Endothelial cell of umbilical vein (primary cell): Measurements from ENCODE around the gene CD2AP. TPM values are rescaled to one million over a fixed set of nuclear protein-coding genes. Genes with fewer than 3 reads are reported as not detected.

Experiments used
- BruUV-seq: library from RNA; stranded (reverse); fragments of 400-500 nt; replicated peaks from 2 replicates; lab custom pipeline; 2021; lab: Mats Ljungman, UMichigan
- CTCF ChIA-PET: fragments of 300-600, 350-600 bp; sonication (Branson Sonifier 250); formaldehyde crosslinking; loops from one replicate; lab custom pipeline; 2021; ENCODE audit warnings: antibody characterized with exemption, inconsistent platforms; lab: Charles Lee
- POLR2A ChIA-PET: fragments of 300-600, 350-600 bp; sonication (Branson Sonifier 250); formaldehyde crosslinking; loops from one replicate; lab custom pipeline; 2021; ENCODE audit warnings: antibody characterized with exemption, inconsistent platforms; lab: Charles Lee
- DNase-seq: peaks from one replicate; pipeline ENCODE4 v3.0.0-alpha.2; 2011; ENCODE audit warnings: low read depth, low spot score
- FAIRE-seq: peaks from 2 replicates; lab custom pipeline; 2011; peaks lifted over from hg19 to GRCh38; lab: Jason Lieb, UNC
- H2AFZ ChIP-seq: 2 replicates; pipeline ENCODE4 v1.6.0; 2012; ENCODE audit warnings: low read depth, low read length, control low read depth, inconsistent platforms
- H3K27ac ChIP-seq: 2 replicates; pipeline ENCODE4 v1.5.1; 2011; ENCODE audit warnings: low read depth, mild to moderate bottlenecking, control low read depth, low read length, moderate library complexity; ENCODE audit not compliant: insufficient read depth
- H3K27me3 ChIP-seq, 2 experiments: 2 replicates each; pipeline versions ENCODE4 v1.6.0 to v1.6.1; 2011; ENCODE audit warnings: low read length in 2 of 2, mixed read lengths in 1 of 2; ENCODE audit not compliant: control insufficient read depth in 2 of 2, insufficient read depth in 2 of 2
- H3K36me3 ChIP-seq, 2 experiments: 2 replicates in 1 of 2; 3 replicates in 1 of 2; pipeline ENCODE4 v1.5.1; 2011; ENCODE audit warnings: low read length in 2 of 2, mild to moderate bottlenecking in 1 of 2, moderate library complexity in 1 of 2; ENCODE audit not compliant: control insufficient read depth in 2 of 2, insufficient read depth in 2 of 2; ENCODE audit errors: extremely low read depth in 1 of 2
- H3K4me1 ChIP-seq: 3 replicates; pipeline ENCODE4 v1.5.1; 2011; ENCODE audit warnings: mild to moderate bottlenecking, low read length; ENCODE audit not compliant: control insufficient read depth, insufficient read depth; ENCODE audit errors: extremely low read depth
- H3K4me2 ChIP-seq: 2 replicates; pipeline ENCODE4 v1.6.1; 2011; ENCODE audit warnings: low read length, control low read depth, mixed read lengths; ENCODE audit not compliant: insufficient read depth
- H3K4me3 ChIP-seq, 3 experiments: fragments of 200-600 bp in 1 of 3; sonication (generic), shearing (Covaris generic) in 1 of 3; replicated peaks in 1 of 3; 2 replicates each; pipeline ENCODE4 v1.5.1; 2011 to 2016; ENCODE audit warnings: control low read depth in 3 of 3, low read length in 3 of 3, mild to moderate bottlenecking in 2 of 3, inconsistent platforms in 1 of 3, low read depth in 1 of 3, moderate library complexity in 1 of 3; ENCODE audit not compliant: insufficient read depth in 1 of 3
- H3K79me2 ChIP-seq: 2 replicates; pipeline ENCODE4 v1.6.0; 2012; ENCODE audit warnings: low read length, inconsistent platforms; ENCODE audit not compliant: control insufficient read depth, insufficient read depth
- H3K9ac ChIP-seq: replicated peaks from 2 replicates; pipeline ENCODE3; 2011; ENCODE audit warnings: low read length, control low read depth; ENCODE audit not compliant: insufficient read depth; ENCODE audit errors: extremely low read depth
- H3K9me1 ChIP-seq: replicated peaks from 3 replicates; pipeline ENCODE4 v1.6.0; 2011; ENCODE audit warnings: mild to moderate bottlenecking, low read length; ENCODE audit not compliant: control insufficient read depth, insufficient read depth; ENCODE audit errors: extremely low read depth
- H3K9me3 ChIP-seq: replicated peaks from 2 replicates; pipeline ENCODE4 v1.5.1; 2012; ENCODE audit warnings: low read length, inconsistent platforms; ENCODE audit not compliant: control insufficient read depth, insufficient read depth
- H4K20me1 ChIP-seq: replicated peaks from 2 replicates; pipeline ENCODE3; 2011; ENCODE audit warnings: mild to moderate bottlenecking, low read length; ENCODE audit not compliant: control insufficient read depth, insufficient read depth; ENCODE audit errors: extremely low read depth
- EZH2 ChIP-seq: IDR thresholded peaks from 2 replicates; pipeline ENCODE4 v1.6.1; 2012; ENCODE audit warnings: borderline replicate concordance, low read depth, mild to moderate bottlenecking, moderate library complexity, low read length, inconsistent platforms; ENCODE audit not compliant: severe bottlenecking
- FOS ChIP-seq: IDR thresholded peaks from 2 replicates; pipeline ENCODE4 v1.6.1; 2011; ENCODE audit warnings: mild to moderate bottlenecking, low read length, moderate library complexity, borderline replicate concordance; ENCODE audit not compliant: insufficient read depth
- GATA2 ChIP-seq: IDR thresholded peaks from 2 replicates; pipeline ENCODE4 v1.7.0; 2011; ENCODE audit warnings: low read depth, mild to moderate bottlenecking, moderate library complexity, mixed read lengths, low read length; ENCODE audit not compliant: insufficient read length, insufficient read depth
- JUN ChIP-seq: IDR thresholded peaks from 2 replicates; pipeline ENCODE4 v1.6.1; 2011; ENCODE audit warnings: borderline replicate concordance, low read depth; ENCODE audit not compliant: insufficient read length, insufficient read depth
- MYC ChIP-seq: IDR thresholded peaks from one replicate; pipeline ENCODE4 v1.6.1; 2011; ENCODE audit warnings: mild to moderate bottlenecking, low read depth, low read length
- POLR2A ChIP-seq: IDR thresholded peaks from 2 replicates; pipeline ENCODE4 v1.6.1; 2012; ENCODE audit warnings: low read depth, mild to moderate bottlenecking, control low read depth, low read length
- POLR2AphosphoS5 ChIP-seq: IDR thresholded peaks from 2 replicates; pipeline ENCODE4 v1.6.1; 2012; ENCODE audit warnings: low read depth, mild to moderate bottlenecking, control low read depth, low read length, moderate library complexity; ENCODE audit not compliant: insufficient read depth
- dilution Hi-C: fragments of 300-500 bp; cut with MboI; formaldehyde crosslinking; loops from one replicate; pipeline ENCODE4 v1.15.0; 2019; ENCODE audit warnings: low sequenced_read_pairs; ENCODE audit not compliant: extremely low pct_ligation_motif_present
- intact Hi-C: fragments of 100-400 bp; cut with micrococcal nuclease; formaldehyde crosslinking; loops from one replicate; pipeline ENCODE4 v1.10.0; 2022
- polyA plus RNA-seq, 4 experiments: library from polyadenylated mRNA; depleted of rRNA in 3 of 4; stranded (reverse) in 3 of 4; unstranded in 1 of 4; fragments of >200 nt; gene quantifications; 2 replicates each; pipeline versions ENCODE4 v1.2.1 to v1.2.3, GENCODE V29; 2011 to 2012; ENCODE audit warnings: missing spikeins in 1 of 4
- total RNA-seq: library from RNA; stranded (reverse); gene quantifications from 2 replicates; pipeline ENCODE4 v1.2.3, GENCODE V29; 2021
- TF ChIP-seq, protein P1 (sequence below), 2 donors: IDR thresholded peaks; 1 replicate in 1 of 2; 2 replicates in 1 of 2; pipeline ENCODE4 v1.5.1; 2011; ENCODE audit warnings: low read length in 2 of 2, mild to moderate bottlenecking in 2 of 2, moderate library complexity in 2 of 2, control low read depth in 1 of 2, inconsistent platforms in 1 of 2, low read depth in 1 of 2; ENCODE audit not compliant: insufficient read depth in 1 of 2; ENCODE audit errors: extremely low read depth in 1 of 2
- TF ChIP-seq, protein P2 (sequence below): IDR thresholded peaks from 2 replicates; pipeline ENCODE4 v1.6.1; 2011; ENCODE audit not compliant: insufficient read depth, insufficient read length

The CD2AP gene
- total and polyA plus RNA-seq, 2 donors (not counting 3 experiments of a cell fraction or from before 2014, with no cell fraction given) = 4.2 to 39.8 TPM

DNA sequence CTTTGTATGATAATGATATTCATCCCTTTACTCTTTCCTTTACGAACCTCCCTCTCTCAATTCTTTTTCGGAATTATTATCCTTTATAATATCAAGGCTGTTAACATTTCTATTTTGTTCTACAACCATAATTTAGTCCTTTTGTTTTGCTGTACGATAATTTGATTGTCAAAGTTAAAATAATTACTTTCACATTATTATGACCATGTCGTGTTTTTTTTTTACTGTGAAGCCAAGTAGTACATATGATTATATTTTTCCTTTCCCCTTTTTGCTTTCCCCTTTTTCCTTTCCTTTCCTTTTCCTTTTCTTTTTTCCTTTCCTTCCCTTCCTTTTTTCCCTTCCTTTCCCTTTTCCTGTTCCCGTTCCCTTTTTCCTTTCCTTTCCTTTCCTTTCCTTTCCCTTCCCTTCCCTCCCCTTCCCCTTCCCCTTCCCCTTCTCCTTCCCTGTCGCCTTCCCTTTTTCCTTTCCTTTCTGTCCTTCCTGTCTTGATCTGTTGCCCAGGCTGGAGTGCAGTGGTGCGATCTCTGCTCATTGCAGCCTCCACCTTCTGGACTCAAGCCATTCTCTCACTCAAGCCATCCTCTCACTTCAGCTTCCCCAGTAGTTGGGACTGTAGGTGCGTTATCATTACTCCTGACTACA, 19.5 kb downstream of the CD2AP start:
- H3K27me3 ChIP-seq = no peaks in the 10 kb centered on the region
- H3K9me1 ChIP-seq = no peaks in the 10 kb centered on the region
- H3K79me2 ChIP-seq = peaks cover 88% of the 10 kb centered on the region
- no peak overlapping the region for H3K9ac ChIP-seq
- ChIA-PET CTCF (no interaction called here), POLR2A (no interaction called here)
- no peaks in the 10 kb centered on the region for H3K36me3 ChIP-seq
- no peak for DNase-seq
- BruUV-seq = no TSS peak
- TF ChIP-seq JUN = no peak
- TF ChIP-seq, protein P1, sequence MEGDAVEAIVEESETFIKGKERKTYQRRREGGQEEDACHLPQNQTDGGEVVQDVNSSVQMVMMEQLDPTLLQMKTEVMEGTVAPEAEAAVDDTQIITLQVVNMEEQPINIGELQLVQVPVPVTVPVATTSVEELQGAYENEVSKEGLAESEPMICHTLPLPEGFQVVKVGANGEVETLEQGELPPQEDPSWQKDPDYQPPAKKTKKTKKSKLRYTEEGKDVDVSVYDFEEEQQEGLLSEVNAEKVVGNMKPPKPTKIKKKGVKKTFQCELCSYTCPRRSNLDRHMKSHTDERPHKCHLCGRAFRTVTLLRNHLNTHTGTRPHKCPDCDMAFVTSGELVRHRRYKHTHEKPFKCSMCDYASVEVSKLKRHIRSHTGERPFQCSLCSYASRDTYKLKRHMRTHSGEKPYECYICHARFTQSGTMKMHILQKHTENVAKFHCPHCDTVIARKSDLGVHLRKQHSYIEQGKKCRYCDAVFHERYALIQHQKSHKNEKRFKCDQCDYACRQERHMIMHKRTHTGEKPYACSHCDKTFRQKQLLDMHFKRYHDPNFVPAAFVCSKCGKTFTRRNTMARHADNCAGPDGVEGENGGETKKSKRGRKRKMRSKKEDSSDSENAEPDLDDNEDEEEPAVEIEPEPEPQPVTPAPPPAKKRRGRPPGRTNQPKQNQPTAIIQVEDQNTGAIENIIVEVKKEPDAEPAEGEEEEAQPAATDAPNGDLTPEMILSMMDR (IDR thresholded peaks at IDR 0.05; ENCODE audit: extremely low read depth in 1 of 2, insufficient read depth in 1 of 2, low read depth in 1 of 2, low read length in 2 of 2) = no peak
- no peak for TF ChIP-seq EZH2
- TF ChIP-seq, protein P2, sequence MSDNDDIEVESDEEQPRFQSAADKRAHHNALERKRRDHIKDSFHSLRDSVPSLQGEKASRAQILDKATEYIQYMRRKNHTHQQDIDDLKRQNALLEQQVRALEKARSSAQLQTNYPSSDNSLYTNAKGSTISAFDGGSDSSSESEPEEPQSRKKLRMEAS = no peak
- no peak for TF ChIP-seq POLR2A
- no peak for TF ChIP-seq GATA2
- no peak for TF ChIP-seq MYC
- no peak for TF ChIP-seq FOS
- no peak for TF ChIP-seq POLR2AphosphoS5
- no peaks in the 10 kb centered on the region for H3K9me3 ChIP-seq
- H3K4me2 ChIP-seq = no peak overlapping the region
- intact Hi-C loops (no loop called here), dilution Hi-C loops (no loop called here)
- peaks cover 14% of the 10 kb centered on the region for H4K20me1 ChIP-seq
- no peak overlapping the region for H3K4me3 ChIP-seq
- H3K4me1 ChIP-seq = peaks cover 8% of the 10 kb centered on the region
- H2AFZ ChIP-seq = no peak overlapping the region
- no peak for FAIRE-seq
- no peak overlapping the region for H3K27ac ChIP-seq
